Measurements from ENCODE around the gene ATAT1.

The ATAT1 gene

DNA sequence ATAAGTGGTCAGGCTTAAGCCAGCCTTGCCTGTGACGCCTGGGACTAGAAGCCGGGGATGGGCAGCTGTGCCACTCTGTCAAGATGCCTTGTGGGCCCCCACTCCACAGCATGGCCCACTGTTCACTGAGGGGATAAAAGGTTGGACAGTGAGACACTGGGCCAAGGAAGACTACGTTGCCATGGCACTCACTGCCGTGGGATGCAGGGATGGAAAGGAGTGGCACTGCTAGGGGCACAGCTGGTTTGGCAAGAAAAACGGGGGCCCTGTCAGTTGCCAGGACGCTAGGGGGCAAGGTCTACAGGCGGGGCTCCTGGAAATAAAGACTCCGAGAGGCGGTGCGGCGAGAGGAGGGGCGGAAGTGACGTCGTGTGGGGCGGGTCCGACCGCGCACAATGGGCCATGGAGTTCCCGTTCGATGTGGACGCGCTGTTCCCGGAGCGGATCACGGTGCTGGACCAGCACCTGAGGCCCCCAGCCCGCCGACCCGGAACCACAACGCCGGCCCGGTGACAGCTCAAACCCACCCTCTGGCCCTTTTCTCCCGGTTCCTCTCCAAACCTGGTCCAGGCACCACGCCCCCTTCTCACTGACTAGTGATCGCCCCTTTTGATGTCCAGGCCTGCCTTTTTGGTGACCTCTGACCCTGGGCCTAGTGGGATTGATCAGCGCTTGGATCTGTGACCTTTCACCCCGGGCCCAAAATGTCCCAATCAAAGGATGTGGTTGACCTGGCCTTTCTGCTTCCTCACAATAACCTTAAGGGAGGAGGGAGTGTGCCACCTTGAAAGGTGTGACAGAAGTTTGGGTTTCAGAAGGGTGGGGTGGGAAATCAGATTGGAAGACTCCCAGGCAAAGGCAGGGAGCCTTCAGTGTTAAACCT is at the start of gene ATAT1:
TSS of gene ATAT1 (plus strand) at position 391 of the 883 bp plus-strand sequence.
- DNase-seq: peak; percentile 87

DNA sequence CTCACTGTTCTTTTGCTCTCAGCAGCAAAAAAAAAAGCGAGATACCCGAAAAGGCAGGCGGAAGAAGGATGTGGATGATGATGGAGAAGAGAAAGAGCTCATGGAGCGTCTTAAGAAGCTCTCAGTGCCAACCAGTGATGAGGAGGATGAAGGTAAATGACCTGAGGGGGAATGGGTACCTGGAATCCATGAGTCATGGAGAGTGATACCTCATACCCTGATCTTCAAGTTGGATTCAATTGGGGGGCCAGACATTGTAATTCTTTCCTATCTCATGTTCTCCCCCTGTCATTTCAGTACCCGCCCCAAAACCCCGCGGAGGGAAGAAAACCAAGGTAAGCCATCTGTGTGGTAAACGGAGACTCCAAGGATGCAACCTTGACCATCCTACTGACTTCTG is 48.6 kb upstream of the ATAT1 start:
- no peak for DNase-seq

DNA sequence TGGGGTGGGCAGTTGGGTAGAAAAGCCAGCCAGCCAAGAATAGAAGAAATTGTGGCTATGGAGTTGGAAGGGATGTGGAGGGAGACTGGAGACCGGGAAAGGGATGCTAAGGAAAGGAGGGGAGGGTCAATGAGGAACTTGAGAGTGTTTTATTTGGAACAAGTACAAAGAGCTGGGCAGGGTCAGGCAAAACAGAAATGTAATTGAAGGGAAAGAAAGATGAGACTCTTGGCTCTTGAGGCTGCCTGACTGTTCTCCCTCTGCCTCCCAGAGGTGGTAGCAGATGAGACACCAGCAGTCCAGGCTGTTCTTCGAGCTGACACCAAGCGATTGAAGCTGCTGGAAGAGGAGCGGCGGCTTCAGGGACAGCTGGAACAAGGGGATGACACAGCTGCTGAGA is 42.8 kb upstream of the ATAT1 start:
- DNase-seq: no peak

DNA sequence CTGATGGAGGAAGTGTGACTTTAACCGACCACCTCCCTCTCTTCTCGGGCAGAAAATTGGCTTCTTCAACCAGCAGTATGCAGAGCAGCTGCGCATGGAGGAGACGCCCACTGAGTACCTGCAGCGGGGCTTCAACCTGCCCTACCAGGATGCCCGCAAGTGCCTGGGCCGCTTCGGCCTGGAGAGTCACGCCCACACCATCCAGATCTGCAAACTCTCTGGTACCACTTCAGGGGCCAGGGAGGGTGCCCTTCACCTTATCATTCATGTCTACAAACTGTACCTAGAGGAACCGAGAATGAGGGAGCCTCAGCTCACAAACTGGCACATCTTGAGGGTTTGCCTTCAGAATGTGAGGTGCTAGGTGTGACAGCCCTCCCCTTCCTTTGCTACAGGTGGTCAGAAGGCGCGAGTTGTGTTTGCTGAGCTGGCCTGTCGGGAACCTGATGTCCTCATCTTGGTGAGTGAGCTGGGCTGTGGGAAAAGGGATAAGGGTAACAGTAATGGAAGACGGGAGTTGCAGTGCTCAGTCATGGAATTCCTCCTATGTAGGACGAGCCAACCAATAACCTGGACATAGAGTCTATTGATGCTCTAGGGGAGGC is 36.8 kb upstream of the ATAT1 start:
- DNase-seq: no peak

DNA sequence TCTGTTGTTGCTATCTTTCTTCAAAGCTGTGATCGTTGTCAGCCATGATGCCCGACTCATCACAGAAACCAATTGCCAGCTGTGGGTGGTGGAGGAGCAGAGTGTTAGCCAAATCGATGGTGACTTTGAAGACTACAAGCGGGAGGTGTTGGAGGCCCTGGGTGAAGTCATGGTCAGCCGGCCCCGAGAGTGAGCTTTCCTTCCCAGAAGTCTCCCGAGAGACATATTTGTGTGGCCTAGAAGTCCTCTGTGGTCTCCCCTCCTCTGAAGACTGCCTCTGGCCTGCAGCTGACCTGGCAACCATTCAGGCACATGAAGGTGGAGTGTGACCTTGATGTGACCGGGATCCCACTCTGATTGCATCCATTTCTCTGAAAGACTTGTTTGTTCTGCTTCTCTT is 36.2 kb upstream of the ATAT1 start:
- no peak for DNase-seq

DNA sequence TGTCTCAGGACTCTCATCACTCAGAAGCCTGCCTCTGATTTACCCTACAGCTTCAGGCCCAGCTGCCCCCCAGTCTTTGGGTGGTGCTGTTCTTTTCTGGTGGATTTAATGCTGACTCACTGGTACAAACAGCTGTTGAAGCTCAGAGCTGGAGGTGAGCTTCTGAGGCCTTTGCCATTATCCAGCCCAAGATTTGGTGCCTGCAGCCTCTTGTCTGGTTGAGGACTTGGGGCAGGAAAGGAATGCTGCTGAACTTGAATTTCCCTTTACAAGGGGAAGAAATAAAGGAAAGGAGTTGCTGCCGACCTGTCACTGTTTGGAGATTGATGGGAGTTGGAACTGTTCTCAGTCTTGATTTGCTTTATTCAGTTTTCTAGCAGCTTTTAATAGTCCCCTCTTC is 35.7 kb upstream of the ATAT1 start:
- DNase-seq: no peak

DNA sequence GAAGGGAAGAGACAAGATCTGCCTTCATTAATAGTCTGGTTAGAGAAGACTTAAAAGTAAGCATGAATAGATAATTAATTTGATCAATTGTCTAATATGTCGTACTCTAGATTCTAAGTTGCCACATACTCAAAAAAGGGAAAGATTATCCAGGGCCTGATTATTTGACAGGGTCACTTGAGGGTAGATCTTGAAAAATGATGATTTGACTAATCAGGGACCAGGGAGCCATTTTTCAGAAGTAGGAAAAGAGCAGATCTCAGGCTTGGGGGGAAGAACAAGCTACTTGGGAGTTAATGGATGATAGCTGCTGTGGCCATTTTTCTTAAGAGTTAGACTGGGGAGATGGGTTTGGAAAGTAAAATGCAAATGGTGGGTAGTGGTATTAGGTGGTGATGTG is 34.4 kb upstream of the ATAT1 start:
- no peak for DNase-seq

DNA sequence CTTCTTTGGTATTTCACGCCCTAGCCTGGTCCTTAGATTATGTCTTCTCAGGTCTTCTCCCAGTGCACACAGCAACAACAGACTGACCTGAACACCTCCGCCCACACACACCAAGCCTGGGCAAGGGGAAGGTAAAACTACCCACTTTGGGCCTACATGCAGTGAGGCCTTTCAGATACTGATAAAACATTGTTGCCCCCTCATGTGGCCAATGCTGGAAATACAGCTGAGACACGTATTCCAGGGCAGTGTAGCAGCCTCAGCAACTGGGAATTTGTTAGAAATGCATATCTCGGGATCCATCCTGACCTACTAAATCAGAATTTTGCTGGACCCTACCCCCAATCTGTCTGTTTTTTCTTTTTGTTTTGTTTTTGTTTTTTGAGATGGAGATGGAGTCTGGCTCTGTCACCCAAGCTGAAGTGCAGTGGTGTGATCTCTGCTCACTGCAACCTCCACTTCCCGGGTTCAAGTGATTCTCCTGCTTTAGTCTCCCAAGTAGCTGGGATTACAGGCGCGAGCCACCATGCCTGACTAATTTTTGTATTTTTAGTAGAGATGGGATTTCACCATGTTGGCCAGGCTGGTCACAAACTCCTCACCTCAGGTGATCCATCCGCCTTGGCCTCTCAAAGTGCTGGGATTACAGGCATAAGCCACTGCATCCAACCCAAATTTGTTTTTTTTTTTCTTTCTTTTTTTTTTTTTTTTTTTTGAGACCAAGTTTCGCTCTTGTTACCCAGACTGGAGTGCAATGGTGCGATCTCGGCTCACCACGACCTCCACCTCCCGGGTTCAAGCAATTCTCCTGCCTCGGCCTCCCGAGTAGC is 29.1 kb upstream of the ATAT1 start:
- DNase-seq: peak; percentile 85

DNA sequence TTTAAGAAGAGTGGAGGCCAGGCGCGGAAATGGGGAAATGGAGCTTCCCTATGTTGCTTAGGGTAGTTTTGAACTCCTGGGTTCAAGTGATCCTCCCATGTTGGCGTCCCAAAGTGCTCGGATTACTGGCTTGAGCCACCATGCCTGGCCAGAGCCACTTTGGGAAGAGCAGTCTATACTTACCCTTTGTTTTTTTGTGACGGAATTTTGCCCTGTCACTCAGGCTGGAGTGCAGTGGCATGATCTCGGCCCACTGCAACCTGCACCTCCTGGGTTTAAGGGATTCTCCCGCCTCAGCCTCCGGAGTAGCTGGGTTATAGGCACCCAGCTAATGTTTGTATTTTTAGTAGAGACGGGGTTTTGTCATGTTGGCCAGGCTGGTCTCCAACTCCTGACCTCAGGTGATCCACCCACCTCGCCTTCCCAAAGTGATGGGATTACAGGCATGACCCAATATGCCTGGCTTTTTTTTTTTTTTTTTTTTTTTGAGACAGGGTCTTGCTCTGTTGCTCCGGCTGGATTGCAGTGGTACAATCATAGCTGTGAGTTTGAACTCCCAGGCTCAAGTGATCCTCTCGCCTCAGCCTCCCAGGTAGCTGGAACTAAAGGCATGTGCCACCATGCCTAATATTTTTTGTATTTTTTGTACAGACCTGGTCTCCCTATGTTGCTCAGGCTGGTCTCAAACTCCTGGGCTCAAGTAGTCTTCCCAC is 27.6 kb upstream of the ATAT1 start:
- peak; percentile 4 for DNase-seq

DNA sequence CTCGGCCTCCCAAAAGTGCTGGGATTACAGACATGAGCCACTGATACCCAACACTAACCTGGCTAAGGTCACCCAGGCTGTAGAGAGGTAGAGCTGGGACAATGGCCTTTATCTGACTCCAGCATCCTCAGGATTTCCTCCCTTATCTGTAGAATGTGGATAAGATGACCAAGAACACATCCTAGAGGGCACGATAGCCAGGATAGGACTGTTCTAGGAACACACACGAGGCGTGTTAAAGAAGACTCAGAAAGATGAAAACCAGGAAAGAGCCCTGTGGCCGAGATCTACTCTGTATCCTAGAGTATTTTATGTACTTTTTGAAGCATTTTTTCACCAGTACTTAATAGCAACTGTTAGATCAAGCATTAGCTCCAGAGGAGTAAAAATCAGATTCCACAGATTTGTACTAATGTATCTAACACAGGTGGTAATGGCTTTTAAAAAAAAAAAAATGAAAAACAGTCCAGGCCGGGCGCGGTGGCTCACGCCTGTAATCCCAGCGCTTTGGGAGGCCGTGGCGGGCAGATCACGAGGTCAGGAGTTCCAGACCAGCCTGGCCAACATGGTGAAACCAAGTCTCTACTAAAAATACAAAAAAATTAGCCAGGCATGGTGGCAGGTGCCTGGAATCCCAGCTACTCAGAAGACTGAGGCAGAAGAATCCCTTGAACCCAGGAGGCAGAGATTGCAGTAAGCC is 26.9 kb upstream of the ATAT1 start:
- no peak for DNase-seq

DNA sequence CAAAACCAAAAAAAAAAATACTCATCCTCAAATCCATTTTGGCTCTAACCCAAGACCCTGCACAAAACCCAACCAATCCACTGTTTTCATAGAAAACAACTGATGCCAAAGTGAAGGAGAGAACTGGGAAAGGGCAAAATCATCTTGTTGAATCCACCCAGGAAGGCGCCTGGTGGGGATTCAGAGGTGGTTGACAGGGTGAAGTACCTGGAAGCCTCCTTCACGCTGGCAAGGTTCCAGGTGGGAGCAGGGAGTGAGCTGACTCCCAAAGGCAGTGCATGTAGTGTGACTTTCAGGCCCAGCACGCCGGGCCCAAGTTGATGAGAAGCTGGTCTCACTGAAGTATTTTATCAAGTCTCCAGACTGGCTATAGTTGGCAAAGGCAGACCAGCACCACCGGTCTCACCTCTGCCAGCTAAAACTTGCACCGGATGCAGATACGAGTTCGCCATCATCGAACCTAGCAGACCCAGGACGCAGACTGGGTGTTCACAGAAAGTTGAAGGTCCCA is 26.2 kb upstream of the ATAT1 start:
- no peak for DNase-seq

DNA sequence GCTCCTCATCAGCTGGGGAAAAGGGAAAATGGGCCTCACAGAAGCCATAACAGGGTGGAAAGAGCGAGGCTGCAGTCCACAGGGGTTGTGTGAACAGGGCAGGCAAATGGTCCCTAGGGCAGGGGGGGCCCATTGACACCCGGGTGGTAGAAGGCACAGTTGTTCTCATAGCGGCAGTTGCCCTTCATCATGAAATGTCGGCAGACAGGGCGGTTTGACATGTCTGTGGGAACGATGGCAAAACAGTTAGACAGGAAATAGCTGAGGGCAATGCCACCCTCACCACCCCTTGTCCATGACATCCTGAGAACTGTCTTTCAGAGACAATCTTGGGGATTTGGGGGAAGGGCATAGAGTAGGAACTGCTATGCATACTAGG is 25.2 kb upstream of the ATAT1 start:
- no peak for DNase-seq

DNA sequence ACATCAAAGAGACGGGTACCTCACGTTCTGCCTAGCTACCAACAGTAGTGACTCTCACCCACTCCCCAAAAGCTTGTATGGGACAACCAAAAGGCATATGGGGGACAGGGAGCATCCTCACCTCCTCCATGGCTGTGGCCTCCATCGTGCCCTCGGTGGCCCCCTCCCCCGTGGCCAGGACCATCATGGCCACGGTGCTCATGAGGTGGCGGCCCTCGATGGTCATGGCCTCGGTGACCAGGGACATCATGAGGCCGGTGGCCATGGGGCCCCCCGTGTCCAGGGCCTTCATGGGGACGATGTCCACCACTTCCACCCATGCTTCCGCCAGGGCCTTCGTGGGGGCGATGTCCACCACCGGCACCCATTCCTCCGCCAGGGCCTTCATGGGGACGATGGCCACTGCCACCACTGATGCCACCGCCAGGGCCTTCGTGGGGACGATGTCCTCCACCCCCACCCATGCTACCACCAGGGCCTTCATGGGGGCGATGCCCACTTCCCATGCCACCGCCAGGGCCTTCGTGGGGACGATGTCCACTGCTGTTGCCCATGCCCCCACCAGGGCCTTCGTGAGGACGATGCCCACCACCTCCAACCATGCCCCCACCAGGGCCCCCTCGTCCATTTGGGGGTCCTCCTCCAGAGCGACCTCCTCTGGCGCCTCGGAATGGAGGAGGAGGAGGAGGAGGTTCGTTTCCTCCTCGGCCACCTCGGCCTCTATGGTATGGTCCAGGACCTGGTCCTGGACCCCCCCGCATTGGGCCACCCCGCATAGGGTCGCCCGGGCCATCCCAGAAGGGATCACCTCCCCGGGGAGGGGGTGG is 24.6 kb upstream of the ATAT1 start:
- no peak for DNase-seq

DNA sequence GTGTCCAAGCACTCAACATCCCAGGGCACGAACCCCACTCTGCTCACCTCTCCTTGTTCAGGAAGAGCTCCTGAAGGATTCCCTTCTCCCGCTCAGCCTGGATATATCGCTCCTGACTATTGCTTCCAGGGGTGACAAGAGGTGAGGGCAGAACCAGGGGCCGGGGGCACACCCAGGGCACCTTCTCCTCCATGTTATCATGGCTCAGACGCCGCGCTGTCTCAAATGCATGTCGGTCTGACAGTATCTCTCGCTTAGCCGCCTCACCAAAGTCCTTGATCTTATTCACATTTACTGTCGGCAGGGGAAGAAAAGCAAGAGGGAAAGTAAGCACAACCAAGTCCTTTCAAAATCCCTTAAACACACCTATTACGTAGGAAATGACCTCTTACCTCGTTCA is 22.7 kb upstream of the ATAT1 start:
- no peak for DNase-seq

DNA sequence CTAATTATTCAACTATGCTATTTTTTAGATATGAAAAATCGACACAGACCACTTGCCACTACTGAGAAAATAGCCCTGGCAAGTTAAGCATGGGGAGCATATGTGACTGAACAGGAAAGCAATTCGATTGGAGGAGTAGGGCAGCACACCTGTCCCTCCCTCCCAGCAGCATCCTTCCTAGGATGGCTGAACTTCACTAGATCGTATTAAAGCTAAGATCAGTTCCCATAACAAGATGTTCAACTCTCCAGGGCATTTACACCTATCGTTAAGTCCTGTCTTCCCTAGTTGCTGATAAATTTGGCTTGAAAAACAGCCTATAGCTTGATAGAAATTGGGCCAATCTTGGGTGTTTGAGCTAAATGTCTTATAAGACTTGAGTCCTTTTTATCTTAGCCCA is 16.6 kb upstream of the ATAT1 start:
- DNase-seq: no peak

DNA sequence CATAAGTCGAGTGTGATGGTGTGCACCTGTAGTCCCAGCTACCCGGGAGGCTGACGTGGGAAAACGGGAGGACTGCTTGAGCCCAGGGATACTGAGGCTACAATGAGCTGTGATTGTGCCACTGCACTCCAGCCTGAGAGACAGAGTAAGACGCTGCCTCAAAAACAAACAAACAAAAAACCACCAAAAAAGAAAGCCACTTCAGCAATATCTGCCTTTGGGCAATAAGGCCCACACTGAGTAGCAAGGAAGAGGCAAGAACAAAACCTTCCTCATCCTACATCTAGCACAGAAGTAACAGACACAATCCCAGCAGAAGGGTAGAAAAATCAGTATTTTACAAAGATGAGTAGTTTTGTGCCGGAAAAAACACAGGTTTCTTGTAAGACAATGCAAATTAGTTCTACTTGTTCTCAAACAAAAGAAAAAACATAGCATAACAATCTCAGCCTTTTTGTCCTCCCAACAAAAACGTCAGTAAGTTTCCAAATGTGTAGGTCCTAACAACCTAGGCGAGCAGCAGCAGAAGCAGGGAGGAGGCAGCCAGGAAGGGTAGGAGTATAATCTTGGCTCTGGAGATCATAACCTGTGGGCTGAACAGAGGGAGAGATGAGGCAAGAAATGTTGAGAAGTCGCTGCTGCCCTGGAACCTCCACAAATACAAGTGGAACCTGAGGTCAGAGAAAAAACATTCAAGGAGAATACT is 15.4 kb upstream of the ATAT1 start:
- DNase-seq: no peak

DNA sequence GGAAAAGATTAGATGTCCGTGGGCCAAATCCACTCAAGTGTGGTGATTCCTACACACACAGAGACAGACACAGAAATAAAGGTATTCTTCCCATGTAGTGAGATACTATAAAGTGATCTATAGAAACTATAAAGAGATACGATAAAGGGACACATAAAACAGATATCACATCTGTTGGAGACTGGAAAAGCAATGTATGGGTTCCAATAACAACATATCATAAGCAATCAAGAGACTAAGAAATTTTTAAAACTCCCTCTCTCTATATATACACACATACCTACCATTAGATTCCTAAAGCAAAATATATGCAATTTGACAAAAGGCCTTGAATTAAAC is 14.8 kb upstream of the ATAT1 start:
- DNase-seq: no peak

DNA sequence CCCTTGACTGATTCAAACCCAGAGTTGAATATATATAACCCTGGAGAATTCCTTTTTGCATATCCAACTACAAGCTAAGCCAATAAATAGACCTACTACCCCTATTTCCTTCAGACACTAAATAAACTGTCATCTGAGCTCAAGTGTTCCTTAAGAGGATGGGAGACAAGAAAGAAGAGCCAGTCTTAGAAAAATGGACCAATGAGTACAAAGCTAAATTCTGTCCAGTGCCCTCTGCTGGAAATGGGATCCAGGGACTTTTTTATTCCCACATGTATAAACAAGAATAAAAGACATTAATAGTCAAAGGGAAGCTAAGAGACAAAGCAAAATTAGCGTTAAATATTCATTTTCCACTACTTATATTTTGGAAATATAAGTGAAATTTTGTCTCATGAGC is 14.5 kb upstream of the ATAT1 start:
- DNase-seq: no peak

DNA sequence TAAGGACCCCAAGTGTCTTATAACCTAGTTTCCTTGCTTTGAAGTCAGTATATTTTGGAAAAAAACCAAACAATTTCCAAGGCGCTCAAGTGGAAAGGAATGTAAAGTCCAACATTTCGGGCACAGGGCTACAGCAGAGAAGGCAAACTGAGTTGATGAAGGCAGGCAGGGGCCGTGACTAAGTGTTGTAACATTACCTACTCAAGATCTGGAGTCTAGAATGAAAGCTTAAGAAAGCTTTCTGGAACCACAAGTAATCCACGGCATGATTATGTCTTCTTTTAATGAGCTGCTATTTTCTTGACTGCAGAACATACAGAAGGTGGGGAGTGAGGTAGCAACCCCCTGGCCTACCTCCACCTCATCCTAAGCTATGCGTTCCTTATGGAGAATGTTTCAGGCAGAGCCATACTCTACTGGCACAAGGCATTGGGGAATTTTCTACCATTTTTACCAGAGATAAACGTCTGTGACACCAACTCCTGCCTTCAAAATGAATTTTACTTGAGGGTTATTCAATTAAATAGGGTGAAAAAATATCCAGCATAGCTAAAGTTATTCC is 13.9 kb upstream of the ATAT1 start:
- no peak for DNase-seq

DNA sequence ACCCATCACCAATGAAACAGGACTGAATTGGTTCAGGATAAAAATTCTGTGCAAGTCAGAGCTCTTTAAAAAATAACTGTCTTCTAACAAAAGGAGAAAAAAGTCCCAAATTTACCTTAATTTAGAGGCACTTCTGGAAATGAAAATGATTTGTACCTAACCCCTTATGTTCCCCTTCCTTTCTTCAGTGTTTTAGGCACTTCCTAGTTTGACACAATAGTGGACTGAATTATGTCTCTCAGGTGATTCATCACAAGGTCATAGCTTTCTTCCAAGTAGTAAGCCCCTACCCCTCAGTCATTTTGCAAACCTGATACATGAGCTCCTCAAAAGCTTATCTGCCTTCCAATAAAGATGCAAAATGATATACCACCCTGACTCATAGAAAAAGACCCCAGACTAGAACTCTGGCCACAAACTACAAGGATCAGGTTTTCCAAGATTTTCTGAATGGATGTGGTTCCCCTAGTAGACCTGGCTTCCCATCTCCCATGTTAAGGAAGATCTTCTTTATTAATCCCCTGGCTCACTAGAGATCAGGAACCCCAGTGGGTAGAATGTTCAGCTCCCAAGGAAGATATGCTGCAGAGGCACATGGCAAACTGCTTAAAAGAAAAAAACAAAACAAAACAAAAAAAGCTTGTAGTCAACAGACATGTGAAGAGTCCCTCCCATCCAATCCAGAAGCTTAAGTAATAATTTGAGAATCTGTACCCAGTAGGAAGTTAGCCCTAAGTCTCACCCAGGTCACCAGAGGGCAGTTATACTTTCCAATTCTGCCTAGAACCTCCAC is 13.2 kb upstream of the ATAT1 start:
- peak; percentile 13 for DNase-seq

All from suppressor macrophage treated with lipopolysaccharide for 4 hours (primary cell).